ENCODE measurements around the gene DDX28.
"Not testable (repeated sequence)": the region's sequence is repeated elsewhere in the genome, so short reads cannot be mapped to it uniquely, and the experiment has no call there.

The DDX28 gene

DNA sequence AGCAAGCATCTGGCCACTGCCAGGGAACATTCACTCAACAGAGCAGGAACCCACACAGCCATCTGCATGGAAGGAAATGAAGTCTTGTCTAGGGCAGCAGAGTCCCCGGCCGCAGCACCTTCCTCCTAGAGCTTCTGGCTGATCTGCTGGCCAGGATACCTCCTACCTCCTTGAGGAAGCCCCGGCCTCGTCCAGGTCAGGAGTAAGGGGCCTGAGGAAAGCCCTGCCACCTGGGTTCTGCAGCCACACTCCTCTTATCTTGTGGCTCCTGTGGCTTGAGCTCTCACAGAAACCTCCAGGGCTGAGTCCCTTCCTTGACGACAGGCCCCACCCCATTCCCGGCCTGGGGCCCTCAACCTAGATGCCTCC is 29.0 kb downstream of the DDX28 start:
- not testable (repeated sequence) for DNase-seq (ENCODE audit: low read depth)

DNA sequence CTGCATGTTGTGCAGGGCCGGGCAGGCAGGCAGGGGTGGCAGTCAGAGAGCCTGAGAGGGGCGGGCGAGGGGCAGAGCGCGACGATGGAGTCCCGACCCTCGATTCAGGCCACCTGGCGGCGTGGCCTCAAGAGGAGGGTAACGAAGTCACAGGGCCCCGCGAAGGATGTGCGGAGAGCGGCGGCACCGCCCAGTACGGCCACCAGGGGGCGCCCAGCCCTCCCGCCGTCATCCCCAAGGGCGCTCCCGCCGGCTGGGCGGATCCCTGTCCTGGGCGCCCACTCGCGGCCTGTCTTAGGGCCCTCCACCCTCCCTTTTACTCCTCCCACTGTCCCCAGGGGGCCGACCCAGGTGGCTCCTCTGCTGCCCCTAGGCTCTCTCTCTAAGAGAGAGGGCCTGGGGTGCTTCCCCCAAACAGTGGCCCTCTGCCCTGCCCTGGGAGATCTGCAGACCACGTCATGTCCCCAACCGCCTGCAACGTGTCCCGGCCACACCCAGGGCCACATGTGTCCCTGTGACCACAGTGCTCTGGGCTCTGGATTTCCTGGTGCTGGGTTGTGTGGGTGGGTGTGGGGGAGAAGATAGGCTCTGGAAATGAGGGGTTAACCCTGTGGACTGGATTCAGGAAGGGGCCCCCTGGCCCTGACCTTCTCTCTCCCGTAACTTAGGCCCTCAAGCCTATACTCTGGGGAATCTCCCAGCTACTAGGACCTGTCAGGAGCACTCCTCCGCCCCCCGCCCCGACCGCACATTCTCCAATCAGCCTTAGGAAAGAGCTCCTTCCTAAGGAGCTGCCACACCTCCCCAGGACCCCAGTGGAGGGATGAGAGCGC is 29.6 kb downstream of the DDX28 start:
- no peak for DNase-seq (ENCODE audit: low read depth)

DNA sequence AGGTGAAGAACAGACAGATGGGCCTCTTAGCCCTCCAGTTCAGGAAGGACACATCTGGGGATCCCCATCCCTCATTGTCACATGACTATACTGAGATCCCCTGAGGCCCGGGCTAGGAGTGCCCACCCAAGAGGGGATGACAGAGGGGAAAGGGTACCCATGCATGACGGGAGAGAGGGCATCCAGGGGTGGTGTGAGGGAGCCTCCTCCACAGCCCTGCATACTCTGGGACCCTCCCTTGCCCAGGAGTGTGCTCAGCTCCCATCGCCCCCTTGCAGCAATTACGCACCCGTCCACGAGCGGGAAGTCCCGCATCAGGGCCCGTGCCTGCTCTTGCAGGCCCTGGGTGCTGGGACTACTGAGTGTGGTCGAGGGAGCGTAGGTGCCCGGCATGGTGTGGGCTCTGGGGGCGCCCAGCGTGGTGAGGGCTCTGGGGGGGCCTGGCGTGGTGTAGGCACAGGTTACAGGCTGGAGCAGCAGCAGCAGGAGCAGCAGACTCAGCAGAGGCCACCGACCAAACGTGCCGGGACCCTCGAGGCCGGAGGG is 30.3 kb downstream of the DDX28 start:
- no peak for DNase-seq (ENCODE audit: low read depth)

DNA sequence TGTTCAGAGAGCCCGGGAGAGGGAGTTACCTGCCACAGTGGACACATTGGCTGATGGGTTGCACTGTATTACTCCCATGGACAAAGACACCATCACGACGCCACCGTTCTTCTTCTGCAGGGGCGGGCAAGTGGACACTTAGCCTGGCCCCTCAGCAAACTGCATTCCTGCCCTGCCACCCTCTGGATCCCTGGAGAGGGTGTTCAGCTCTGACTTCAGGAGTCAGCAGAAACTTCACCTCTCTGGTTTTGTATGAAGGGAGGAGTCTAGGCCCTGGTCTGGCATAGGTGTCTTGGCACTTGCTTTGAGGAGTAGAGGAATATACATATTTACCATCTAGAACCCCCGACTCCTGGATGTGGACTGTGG is 33.0 kb downstream of the DDX28 start:
- no peak for DNase-seq (ENCODE audit: low read depth)

DNA sequence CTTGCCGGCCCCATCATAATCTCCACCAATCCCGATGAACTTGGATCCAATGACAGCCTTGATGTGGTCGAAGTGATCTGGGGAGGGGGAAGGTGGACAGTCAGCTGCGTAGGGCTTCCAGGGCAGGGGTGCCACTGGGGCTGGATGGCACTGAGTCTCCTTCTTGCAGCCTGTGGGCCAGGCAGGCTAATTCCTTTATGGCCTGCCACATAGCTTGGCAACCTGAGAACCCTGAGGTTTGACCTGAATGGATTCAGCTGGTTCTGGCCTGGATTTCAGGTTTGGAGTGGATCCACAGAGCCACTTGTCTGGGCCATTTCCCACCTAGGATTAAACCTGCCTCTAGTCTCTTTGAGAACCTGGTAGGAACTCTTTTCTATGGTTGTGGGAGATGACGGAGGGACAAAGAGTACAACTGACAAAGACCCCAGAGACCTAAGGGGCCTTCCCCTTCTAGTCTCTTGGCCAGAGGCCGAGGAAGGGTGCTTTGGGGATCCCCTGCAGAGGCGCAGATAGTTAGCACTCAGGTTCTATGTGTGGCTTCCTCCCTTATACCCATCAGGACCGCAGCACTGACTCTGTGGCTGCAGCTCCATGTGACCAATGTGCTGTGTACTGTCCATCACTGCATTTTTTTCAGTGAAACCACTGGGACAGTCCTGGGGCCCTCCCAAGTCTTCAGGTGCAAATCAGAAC is 33.6 kb downstream of the DDX28 start:
- DNase-seq (ENCODE audit: low read depth) = no peak

DNA sequence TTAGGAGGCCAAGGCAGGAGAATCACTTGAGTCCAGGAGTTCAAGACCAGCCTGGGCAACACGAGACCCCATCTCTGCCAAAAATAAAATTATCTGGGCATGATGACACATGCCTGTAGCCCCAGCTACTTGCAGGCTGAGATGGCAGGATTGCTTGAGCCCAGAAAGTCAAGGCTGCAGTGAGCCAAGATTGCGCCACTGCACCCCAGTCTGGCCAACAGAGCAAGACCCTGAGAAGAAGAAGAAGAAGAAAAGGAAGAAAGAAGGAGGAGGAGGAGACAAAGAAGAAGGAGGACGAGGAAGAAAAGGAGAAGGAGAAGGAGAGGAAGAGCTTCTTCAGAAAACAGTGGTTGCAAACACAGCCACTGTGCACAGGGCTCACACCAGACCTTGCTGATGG is 34.4 kb downstream of the DDX28 start:
- no peak for DNase-seq (ENCODE audit: low read depth)

DNA sequence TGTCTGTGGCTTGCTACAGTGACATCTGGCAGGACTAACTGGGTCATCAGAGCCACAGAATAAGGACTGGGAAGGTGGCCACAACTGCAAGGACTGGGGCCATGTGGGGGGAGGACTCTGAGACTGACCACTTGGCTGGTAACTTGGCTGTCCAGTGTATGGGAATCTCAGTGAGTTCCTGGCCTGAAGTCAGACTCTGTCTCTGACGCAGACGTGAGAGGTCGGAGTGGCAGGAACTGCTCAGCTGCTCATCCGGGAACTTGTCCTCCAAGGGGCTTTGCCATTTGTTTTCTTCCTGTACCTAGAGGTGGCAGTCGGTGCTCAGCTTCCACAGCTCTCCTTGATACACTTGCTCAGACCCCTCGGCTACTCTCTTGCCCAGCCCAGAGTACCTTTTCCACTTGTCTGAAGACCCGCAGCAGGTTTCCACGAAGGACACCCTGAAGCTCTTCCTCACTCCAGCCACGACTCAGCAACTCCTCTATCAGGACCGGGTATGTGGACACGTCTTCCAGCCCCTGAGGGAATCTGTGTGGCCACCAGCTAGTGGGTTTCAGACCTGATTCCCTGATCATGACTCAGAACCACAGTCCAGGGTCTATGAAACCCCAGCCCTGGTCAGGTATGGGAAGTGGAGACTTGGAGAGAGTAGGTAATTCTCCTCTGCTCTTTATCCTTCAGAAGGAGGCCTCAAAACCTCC is 35.4 kb downstream of the DDX28 start:
- no peak for DNase-seq (ENCODE audit: low read depth)

DNA sequence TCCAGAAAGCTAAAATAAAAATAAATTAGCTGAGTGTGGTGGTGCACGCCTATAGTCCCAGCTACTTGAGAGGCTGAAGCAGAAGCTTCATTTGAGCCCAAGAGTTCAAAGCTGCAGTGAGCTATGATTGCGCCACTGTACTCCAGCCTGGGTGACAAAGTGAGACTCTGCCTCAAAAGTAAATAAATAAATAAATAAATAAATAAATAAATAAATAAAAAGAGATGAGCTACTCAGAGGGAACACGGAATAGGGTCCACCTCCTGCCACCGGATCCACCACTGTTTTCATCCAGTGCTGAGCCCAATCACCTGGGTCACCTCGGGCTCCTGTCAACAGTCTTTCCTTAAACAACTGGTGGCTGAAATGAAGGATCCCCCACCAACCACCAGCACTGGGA is 36.1 kb downstream of the DDX28 start:
- DNase-seq (ENCODE audit: low read depth) = no peak

DNA sequence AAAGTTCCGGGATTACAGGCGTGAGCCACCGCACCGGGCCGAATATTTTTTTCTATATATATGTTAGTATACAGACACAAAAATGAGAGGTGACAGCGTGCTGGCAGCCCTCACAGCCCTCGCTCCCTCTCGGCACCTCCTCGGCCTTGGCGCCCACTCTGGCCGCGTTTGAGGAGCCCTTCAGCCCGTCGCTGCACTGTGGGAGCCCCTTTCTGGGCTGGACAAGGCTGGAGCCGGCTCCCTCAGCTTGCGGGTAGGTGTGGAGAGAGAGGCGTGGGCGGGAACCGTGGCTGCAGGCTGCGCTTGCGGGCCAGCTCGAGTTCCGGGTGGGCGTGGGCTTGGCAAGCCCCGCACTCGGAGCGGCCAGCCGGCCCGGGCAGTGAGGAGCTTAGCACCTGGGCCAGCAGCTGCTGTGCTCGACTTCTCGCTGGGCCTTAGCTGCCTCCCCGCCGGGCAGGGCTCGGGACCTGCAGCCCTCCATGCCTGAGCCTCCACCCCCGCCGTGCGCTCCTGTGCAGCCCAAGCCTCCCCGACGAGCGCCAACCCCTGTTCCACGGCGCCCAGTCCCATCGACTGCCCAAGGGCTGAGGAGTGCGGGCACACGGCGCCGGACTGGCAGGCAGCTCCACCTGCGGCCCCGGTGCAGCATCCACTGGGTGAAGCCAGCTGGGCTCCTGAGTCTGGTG is 40.9 kb downstream of the DDX28 start:
- DNase-seq (ENCODE audit: low read depth) = no peak

DNA sequence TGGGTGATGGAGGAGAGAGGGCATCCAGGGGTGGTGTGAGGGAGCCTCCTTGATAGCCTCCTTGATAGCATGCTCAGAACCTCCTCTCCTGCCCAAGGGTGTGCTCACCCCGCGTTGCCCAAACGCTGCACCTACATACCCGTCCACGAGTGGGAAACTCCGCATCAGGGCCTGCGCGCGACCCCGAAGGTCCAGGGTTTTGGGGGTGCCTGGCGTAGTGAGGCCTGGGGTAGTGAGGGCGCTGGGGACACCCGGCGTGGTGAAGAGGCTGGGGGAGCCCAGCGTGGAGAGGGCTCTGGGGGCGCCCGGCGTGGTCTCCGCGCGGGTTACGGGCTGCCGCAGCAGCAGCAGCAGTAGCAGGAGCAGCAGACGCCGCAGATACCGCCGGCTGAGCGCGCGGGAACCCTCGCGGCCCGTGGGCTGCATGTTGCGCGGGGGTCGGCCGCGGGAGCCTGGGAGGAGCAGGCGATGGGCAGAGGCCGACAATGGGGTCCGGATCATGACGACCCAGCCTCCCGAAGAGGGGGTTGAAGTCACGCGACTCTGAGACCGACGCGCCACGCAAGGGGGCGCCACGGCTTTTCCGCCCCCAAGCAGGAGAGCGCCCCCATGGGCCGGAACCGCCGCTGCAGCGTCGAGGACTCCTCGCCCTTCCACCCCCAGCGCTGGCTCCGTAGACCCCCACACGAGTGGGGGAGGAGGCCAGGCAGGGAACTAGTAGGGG is 42.9 kb downstream of the DDX28 start, which contains the start of gene DPEP3:
DPEP3 (minus strand) TSS at position 545 of the 724 bp plus-strand sequence; CDS start at position 426, 119 bp downstream.
- no peak for DNase-seq (ENCODE audit: low read depth)

DNA sequence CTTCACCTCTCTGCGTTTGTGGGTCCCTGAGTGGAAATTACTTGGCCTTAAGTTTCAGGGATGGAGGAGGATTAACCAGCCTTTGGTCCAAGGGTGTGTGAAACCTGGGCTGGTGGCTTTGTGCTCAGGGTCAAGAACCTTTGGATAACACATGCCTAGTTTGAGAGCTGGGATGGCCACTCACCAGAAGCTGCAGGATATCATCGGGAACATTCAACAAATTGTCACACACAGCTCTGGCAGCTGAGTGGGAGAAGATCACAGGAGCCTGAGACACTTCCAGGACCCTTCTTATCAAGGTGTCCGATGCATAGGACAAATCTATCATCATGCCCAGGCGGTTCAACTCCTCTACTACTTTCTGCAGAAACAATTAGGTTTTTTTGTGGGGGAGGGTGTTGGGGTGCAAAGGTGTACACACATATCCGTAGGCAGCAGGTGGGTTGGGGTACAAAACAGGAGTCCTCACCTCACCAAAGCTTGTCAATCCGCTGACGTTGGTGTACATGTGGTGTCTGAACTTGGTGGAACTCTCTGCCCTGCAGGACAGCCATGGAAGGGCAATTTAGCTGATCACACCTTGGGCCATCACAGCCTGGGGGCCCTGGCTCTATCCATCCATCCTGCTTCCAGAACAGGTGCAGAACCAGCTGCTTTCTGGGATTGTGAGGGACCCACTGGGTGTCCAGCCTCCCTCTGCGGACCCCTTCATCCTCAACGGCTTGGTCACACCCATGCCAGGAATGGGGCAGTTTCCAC is 45.4 kb downstream of the DDX28 start:
- no peak for DNase-seq (ENCODE audit: low read depth)

DNA sequence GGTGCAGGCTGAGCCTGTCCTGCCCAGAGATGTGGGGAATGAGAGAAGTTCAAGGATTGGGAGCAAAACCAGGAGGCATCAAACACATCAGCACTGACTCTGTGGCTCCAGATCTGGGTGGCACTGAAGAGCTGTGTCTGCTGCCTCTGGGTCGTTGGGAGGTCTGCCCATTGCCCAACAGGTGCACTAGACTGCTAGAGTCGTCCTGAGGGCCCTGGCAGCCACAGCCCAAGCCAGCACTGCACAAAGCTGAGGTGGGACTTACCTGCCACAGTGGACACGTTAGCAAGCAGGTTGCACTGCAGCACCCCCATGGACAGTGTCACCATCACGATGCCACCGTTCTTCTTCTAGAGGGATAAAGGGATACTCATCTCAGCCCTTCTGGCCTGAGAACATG is 46.0 kb downstream of the DDX28 start:
- DNase-seq (ENCODE audit: low read depth) = no peak

DNA sequence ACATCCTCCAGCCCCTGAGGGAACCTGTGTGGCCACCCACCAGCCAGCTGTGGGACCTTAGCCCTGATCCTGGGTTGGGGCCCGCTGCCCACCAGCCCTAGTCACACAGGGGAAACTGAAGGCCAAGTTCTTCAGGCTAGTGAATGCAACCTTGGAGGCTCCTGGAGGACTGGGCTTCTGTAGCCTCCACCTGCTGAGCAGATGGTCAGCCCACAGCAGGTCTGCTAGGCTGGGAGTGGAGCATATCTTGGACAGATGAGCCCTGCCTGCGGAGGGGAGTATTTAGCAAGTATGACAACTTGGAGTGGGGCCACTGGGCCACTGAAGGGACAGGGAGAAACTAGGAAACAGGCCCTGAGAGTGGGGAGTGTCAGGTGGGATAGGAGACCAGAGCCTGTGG is 46.8 kb downstream of the DDX28 start:
- no peak for DNase-seq (ENCODE audit: low read depth)

DNA sequence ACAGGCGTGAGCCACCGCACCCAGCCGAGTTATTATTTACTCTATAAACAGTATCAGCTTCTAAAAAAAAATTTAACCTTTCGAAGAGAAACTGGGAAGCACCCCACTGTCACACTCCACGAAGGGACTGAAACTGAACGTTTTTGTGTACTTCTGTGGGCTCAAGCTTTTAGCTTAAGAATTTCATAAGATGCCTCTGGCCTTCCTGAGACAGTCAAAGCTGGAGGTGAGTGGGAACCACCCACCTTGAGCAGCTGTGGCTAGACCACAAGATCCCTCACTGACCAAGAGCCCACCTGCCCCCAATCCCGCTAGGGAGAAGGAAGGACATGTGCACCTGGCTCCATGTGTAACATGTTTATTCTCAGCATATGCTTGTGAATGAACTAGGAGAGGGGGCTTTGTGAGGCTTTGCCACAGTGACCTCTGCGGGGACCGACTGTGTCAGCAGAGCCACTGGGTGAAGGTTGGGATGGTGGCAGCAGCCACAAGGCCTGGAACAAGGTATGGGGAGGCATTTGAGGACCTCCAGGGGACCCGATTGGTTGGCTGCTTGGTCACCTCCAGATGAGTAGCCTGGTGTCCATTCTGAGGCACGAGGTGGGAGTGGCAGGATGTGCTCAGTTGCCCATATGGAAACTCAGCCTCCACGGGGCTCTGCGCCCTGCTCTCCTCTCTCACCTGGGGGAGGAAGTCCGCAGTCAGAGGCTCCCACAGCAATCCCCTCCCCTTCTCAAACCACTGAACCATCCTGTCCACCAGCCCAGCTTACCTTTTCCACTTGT is 47.5 kb downstream of the DDX28 start:
- DNase-seq (ENCODE audit: low read depth) = no peak

DNA sequence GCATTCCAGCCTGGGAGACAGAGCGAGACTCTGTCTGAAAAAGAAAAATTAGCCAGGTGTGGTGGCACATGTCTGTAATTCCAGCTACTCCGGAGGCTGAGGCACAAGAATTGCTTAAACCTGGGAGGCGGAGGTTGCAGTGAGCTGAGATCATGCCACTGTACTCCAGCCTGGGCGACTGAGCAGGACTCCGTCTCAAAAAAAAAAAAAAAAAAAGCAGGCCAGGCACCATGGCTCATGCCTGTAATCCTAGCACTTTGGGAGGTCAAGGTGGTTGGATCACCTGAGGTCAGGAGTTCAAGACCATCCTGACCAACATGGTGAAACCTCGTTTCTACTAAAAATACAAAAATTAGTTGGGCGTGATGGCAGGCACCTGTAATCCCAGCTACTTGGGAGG is 50.7 kb downstream of the DDX28 start:
- not testable (repeated sequence) for DNase-seq (ENCODE audit: low read depth)

DNA sequence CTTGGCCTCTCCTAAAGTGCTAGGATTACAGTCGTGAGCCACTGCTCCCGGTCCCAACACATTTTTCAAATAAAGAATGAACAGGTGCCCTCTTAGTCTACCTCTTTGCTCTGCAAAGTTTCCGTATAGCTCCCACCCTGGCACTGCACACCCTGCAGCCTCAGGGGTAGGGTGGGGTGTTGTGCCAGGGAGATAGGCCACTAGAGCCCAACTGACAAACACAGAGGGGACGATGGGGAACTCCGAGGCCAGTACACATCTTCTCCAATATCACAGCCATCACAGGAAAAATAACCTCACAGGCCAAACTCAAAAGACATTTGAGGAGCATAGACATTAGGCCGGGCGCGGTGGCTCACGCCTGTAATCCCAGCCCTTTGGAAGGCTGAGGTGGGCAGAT is 51.9 kb downstream of the DDX28 start:
- no peak for DNase-seq (ENCODE audit: low read depth)
